Measurements from ENCODE around the gene METTL13.
A peak's percentile ranks its signal among the peaks of the same experiment; 100 is the strongest.

The METTL13 gene

DNA sequence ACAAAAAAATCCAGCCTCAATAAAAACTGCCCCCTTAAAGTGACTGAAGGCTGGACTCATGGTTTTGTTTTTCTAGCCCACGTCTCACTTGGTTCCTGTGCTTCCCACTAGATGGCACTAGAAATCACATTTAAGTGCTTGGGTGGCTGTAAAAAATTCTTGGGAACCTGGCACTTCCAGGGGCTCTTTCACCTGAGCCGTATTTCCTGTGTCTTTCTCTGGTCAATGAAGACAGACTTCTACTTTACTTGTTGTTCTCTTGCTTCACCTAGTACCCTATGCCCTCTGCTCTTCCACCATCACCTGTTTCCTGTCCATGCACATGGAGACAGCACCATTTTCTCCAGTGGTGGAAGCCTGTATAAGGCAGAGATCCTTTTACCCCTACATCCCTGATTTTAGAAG lies 20.0 kb downstream of the METTL13 start:
- no peak for DNase-seq (ENCODE audit: low read depth, low spot score)

DNA sequence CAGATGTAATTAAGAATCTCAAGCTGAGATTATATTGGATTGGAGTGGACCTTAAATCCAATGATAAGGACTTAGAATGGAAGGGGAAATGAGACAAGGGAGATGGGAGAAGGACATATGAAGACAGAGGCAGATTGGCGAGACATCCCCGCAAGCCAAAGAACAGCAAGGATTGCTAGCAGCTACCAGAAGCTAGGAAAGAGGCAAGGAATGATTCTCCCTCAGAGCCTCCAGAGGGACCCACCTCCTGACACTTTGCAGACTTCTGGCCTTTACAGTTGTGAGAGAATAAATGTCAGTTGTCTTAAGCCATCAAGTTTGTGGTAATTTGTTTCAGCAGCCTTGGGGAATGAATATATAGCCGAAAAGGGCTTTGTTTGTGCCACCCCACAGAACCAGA lies 20.7 kb downstream of the METTL13 start:
- DNase-seq (ENCODE audit: low read depth, low spot score) = no peak

DNA sequence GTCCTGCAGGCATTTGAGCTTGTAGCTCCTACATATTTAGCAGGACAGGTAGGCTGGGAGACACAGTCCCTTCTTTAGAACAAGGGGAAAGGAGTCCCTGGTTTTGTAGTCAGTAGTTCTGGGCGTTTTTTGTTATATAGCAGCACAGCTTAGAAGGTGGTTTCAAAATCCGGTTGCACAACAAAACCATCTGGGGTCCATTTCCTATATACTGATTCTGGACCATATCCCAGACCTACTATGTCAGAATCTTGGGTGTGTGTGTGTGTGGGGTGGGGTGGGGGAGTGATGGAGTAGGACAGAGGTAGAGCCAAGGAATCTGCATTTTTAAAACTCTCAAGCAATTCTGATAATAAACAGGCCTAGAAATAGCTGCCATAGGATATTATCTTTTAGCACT lies 21.6 kb downstream of the METTL13 start:
- no peak for DNase-seq (ENCODE audit: low read depth, low spot score)

DNA sequence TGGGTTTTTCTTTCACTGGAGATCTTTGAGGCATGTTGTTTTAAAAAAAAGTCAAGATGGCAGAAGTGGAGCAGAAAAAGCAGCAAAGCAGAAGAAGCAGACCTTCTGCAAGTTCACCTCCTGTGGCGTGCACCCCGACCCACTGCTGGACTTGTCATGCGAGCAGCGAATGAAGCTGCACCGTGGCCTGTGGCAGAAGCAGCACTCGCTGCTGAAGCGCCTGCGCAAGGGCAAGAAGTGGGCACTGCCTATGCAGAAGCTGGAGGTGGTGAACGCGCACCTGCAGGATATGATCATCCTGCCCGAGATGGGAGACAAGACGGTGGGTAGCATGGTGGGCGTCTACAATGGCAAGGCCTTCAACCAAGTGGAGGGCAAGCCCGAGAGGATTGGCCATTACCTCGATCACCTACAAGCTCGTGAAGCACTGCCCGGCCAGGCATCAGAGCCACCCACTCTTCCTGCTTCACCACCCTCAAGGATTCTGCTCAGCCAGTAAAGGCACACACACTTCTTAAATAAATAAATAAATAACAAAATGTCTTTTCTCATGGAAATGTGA lies 22.1 kb downstream of the METTL13 start:
- DNase-seq (ENCODE audit: low read depth, low spot score) = no peak

DNA sequence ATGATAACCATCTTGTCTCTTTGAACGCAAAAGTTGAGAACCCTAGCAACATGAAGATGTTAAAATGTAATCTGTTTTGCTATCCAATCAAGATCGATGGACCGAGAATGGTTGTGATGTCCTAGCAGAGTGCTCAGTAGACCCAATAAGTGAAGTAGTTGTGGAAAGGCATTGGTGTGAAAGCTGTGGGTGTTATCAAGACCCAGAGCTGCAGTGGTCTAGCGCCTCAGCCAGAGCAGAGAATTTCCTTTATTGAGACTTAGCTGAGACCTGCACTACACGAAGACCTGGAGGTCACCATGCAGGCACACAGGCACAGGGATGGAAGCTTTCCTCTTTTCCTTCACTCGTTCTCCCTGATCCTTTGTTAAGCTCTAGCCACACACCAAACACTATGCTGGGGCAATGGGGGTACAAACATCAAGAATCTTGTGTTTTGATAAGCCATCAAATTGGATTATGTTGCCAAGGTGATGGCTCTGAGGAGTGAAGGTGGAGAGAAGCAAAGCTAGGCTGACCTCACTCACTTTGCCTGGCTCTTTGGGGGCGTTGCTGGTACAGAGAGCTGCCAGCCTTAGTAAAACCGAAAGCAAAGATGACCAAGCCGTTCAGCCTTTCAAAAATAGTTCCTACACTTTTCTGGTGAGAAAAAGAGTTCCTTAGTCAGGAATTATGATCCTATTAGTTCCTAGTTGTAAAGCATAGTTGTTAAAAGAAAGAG lies 24.1 kb downstream of the METTL13 start:
- DNase-seq (ENCODE audit: low read depth, low spot score) = no peak

DNA sequence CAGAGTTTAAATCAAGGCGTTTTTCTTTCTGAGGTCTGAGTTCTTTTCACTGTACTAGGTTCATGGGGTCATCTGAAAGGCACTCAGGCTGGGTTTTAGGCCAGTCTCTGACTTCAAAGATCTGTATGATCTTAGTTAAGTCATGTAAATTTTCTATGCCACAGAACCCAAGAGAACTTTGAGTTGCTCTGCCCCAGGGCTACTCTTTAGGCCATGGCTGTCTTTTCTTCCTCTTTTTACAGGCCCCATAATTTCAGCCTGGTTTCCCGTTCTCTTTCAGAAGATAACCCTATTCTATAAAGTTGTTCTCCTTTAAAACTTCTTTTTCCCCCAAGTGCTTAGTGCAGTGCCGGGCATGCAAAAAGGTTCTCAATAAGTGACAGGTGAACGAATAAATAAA lies 26.1 kb downstream of the METTL13 start:
- no peak for DNase-seq (ENCODE audit: low read depth, low spot score)

DNA sequence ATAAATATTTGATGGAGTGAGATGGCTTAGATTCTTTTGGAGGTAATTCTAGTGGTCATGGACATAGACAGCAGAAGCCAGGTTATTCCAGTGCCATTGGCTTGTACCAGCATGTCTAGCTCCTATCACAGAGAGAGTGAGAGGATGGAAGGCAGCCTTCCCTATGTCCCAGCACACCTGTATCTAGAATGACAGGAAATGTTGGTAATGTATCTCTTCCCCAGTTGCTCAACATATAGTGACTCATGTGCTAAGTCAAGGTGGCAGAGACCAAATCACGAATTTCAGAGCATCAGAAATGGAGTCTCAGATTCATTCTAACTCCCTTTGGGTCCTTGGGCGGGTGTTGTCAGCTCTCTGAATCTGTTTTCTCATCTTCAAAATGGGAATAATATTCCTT lies 28.4 kb downstream of the METTL13 start:
- no peak for DNase-seq (ENCODE audit: low read depth, low spot score)

DNA sequence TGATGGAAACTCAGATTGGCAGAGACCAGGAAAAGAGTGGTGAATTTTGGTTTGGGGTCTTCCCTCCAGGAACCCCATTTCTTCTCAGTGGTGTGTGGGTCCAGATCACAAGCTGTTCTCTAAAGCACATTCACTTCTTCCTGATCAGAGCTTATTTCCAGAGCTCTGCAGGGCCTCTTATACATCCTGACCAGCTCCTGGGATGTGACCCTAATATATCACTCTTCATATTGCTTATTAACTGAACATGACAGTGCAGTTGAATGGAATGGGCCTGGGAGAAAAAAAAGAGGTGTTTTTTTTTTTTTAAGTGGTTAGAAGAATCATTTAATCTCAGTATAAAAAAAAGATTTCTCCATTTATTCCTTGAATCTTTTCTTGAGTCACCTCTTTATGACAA lies 30.2 kb downstream of the METTL13 start:
- DNase-seq (ENCODE audit: low read depth, low spot score) = no peak

DNA sequence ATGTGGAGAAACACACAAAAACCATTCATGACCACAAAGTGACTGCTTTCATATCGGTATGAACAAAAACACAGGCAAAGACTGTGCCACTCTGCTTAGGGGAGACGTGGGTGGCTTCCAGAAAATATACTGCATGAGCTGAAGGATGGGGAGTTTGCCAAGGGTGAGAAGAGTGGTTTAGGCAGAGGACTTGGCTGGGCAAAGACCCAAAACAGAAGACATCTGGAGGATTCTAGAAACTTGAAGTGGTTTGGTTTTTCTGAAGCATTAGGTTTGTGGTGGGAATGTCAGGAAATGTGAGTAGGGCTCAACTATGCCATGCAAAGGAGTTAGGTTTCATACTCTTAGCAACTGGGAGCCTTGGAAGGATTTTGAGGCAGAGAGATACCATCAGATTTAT lies 33.2 kb downstream of the METTL13 start:
- DNase-seq (ENCODE audit: low read depth, low spot score) = no peak

DNA sequence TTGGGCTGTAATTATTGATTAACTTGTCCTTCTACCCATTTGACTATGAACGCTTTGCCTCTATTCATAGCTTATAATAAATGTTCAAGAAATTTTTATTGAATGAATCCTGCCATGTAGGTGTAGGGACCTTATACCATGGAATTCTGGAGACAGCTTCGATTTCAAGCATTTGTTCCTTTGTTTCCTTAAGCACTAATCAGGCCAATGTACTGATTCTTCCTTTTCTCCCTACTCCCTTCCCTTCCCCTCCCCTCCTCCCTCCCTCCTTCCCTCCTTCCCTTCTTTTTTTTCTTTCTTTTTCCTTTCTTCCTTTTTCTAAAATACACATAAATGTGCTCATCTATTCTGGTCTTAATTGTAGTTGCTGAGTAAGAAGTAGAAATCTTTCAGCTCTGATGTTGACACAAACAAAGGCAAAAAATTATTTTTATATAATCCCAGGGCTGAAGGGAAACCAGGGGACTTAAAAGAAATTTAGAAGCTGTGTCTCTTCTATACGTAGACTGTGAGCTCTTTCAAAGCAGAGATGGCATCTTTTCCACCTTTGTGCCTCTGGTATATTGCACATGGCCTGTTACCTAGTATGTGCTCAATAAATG lies 34.9 kb downstream of the METTL13 start:
- no peak for DNase-seq (ENCODE audit: low read depth, low spot score)

DNA sequence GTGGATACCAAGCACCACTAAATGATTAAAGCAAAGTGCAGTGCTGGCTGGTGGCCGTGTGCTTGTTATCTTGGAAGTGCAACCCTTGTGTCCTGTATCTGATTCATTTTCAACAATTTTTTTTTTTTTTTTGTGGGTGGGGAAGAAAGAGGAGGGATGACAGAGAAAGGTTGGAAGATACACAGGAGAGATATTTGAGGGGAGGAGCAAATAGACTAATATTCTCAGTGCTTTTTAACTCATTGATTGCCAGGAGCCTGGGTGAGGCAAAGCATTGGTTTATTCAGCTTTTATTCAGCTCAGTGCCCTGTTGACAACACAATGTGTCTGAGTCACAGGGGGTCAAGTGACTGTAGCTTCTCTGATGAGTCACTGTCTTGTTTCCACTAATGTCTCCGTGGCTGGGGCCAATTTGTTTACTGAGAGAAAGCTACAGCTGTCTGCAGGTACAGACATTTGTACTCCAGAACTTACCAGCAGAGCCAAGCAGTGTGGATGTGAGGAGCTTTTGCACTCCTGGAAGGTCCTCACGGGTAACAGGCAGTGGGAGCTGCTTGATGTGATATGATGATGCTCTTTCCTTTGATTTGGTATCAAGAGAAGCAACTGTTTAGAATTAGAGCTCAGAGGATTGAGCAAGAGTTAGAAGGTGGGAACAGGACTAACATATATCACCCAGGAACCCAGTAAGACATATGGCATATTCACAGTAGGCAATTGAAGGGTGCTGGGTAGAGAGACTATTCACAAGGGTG lies 36.2 kb downstream of the METTL13 start:
- no peak for DNase-seq (ENCODE audit: low read depth, low spot score)

DNA sequence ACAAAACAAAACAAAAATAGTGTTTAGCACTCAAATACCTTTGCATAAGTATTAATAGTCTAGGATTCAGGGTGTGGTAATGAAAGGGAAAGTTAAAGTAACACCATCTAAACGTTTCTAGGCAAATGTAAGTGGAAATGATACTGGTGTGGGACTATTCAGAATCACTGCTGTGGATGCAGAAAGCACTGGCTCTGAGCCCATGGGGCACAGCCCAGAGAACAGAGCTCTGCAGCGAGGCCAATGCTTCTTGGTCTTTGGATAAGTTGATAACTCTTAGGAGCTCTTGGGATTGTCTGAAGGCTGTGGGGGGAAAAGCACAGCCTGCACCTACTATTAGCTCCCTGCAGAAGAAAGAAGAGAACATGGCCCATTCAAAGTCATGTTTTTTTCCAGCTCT lies 38.5 kb downstream of the METTL13 start:
- DNase-seq (ENCODE audit: low read depth, low spot score) = no peak

DNA sequence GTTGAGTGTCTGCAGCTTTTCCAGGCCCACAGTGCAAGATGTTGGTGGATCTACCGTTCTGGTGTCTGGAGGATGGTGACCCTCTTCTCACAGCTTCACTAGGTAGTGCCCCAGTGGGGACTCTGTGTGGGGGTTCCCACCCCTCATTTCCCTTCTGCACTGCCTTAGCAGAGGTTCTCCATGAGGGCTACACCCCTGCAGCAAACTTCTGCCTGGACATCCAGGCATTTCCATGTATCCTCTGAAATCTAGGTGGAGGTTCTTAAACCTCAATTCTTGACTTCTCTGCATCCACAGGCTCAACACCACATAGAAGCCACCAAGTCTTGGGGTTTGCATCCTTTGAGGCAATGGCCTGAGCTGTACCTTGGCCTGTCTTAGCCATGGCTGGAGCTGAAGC lies 45.5 kb downstream of the METTL13 start:
- DNase-seq (ENCODE audit: low read depth, low spot score) = no peak

DNA sequence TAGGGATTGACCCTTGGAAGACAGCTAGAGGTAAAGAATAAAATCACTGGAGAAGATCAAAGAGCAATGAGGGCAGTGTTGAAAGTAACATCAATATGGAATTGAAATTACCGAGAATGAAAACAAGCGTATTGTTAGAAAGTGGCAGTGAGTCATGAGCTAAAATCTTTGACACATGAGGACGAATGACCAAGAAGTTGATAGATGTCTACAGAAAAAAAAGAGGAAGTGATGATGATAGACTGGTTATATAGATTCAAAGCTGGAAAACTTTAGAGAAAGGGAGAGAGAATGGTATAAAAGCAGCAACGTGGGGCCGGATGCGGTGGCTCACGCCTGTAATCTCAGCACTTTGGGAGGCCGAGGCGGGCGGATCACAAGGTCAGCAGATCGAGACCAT lies 47.3 kb downstream of the METTL13 start:
- DNase-seq (ENCODE audit: low read depth, low spot score) = no peak

DNA sequence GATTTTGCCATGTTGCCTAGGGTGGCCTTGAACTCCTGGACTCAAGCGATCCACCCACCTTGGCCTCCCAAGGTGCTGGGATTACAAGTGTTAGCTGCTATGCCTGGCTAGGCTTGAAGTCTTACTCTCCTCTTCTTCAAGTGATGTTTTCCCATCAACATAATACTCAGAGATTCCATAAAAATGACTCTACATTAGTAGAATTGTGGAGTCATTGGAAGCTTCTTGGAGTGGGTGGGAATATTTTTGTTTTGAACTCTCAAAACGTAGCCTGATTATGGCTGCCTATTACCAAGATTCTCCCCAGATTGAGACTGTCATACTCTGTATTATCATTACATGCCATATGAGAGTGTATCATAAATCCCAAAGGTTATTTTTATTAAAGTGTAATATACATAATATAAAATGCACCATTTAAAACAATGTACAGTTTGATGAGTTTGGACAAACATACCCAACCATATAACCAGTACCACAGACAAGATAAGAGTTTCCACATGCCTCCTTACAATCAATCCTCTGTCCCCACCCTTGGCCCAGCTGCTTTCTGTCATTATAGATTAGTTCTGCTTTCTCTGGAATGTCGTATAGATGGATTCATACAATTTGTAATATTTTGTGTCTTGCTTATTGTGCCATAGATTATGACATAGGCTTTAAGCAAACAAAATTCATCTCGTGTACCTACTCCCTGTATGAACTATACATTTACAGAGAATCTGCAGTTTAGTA lies 51.8 kb downstream of the METTL13 start:
- no peak for DNase-seq (ENCODE audit: low read depth, low spot score)

DNA sequence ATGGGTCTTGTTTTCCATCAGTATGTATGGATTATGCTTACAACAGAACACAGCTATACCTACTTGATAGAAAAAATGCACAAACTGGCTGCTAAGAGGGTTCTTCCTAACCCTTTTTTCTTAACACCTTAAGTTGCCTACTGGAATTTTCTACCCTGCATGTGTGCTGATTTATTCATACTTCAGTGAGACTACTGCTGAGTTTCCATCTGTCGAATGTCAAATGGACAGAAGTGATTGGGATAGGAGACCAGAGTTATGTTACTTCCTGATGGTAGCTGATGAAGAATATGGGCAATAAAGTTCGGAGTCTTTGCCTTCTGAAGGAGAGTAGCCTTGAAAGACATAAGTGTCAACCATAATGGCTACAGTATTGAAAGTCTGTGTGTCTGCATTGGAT lies 53.4 kb downstream of the METTL13 start:
- no peak for DNase-seq (ENCODE audit: low read depth, low spot score)

DNA sequence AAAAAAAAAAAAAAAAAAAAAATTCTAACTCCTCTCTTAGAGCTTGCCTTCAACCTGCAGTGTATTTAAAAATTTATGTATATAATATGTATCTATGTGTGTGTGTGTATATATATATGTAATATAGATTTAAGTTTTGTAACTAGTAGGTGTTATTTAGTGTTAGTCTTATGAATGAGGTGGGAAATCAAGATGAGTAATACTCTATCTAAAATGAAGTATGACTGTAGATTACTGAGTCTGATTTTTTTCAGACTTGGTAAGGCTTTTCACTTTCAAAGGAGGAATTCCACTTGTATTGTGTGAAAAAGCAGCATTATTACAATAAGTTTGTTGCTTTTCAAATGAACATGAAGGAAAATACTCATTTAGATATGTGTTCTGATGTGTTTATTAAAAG lies 54.4 kb downstream of the METTL13 start:
- DNase-seq (ENCODE audit: low read depth, low spot score) = no peak

DNA sequence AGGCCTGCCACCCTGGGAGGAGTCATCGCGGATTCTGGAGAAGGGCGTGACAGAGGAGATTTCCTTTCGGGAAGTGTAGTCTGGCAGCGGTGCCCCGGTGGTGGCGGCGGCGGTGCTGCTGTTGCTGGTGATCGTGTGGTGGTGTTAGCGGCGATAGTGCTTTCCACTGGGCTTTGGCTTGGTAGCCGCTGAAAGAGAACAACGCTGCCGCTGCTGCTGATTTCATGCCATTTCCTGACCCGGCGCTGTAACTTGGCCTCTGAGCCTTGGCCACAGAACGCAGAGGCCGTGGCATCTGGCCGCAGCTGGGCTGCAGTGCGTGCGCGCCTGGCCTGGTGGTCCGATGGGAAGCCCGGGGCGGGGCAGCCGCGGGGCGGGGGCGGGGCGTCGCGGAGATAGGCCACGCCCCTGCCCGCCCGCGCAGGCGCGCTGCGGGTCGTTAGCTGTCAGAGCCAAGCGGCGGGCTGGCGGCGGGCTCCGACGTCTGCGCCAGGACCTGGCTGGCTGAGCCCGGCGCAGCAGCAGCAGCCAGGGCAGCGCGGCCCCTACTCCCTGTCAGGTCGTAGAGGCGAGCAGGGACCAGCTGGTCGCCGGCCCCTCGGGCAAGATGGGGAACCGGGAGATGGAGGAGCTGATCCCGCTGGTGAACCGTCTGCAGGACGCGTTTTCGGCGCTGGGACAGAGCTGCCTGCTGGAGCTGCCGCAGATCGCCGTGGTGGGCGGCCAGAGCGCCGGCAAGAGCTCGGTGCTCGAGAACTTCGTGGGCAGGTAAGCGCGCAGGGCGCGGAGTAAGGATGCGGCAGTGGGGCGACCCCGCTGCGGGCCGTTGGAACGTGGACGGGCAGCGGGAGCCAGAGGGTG lies 59.8 kb downstream of the METTL13 start, which contains the start of gene DNM3:
DNM3 (plus strand) TSS at position 449 of the 861 bp plus-strand sequence; CDS start at position 608, 159 bp downstream.
- peak; percentile 31 for DNase-seq (ENCODE audit: low read depth, low spot score)

DNA sequence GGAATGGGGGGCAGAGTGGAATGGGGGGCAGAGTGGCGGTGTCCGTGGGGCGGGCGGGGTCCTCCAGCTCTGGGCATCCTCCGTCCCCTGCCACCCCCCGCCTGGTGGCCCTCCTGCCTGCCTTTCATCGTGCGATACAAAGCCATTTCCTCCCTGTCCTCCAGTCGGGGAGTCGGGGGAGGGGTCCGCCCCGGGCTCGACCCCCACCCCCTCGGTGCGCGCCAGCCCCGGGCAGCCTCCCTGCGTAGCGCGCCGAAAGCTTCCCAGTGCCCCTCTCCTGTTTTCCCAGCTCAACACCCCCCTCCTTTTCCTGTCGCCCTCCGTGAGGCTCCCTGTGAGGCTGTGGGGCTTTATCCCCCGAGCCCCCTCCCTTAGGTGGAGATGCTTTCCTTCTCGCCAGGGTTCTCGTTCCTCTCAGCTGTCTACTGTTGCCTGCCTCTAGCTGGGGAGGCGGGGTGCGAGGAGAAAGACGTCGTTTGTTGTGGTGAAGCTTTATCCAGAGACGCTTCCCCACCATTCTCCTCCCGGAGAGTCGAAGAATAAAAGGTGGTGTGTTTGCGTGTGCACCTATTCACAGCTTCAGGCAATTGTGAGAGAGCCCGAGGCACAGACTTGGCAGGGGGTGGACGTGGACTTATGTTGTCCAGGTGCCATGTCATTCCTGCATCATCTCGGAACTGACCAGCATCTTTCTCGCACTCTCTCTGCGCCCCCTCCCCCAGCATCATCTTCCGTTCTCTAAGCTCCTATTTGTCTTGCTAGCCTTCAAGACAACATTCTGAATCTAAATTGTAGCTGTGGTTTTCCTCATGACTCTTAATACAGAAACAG lies 60.7 kb downstream of the METTL13 start:
- DNase-seq (ENCODE audit: low read depth, low spot score) = no peak

DNA sequence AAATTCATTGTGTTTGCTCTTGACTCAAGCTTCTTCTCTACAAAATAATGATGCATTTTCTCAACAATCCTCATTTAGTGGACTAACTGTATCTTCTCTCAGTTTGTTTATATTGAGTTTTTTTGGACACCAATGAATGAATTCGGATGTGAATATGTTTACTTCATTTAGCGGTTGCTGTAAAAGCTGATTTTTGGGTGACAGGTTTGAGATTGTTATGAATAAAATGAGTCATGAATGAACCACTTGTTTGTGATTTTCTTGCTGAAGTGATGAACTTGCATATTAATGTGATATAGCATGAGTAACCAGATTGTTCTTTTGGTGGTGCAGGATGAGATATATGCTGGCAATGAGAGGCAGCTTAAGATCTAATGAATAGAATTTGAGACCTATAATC lies 62.9 kb downstream of the METTL13 start:
- DNase-seq (ENCODE audit: low read depth, low spot score) = no peak
